Suprapubic skin (tissue), 4 donors: ENCODE measurements around the gene GFPT2. TPM values are rescaled to one million over a fixed set of nuclear protein-coding genes. Genes with fewer than 3 reads are reported as not detected.

Experiments
- DNase-seq, 2 donors: peaks; one replicate each; pipeline ENCODE4 v3.0.0-alpha.2; 2019; ENCODE audit warnings: low spot score in 2 of 2
- H3K27ac ChIP-seq: fragments of 200-600 bp; sonication (generic); one replicate; pipeline ENCODE4 v1.5.1; 2019
- H3K27me3 ChIP-seq: fragments of 200-600 bp; sonication (generic); one replicate; pipeline ENCODE4 v1.5.1; 2019
- H3K36me3 ChIP-seq: fragments of 200-600 bp; sonication (generic); one replicate; pipeline ENCODE4 v1.5.1; 2019
- H3K4me1 ChIP-seq: fragments of 200-600 bp; sonication (generic); one replicate; pipeline ENCODE4 v1.5.1; 2019
- H3K4me3 ChIP-seq: fragments of 200-600 bp; sonication (generic); one replicate; pipeline ENCODE4 v1.5.1; 2019; ENCODE audit warnings: mild to moderate bottlenecking
- H3K9me3 ChIP-seq: fragments of 200-600 bp; sonication (generic); one replicate; pipeline ENCODE4 v1.5.1; 2019
- EP300 ChIP-seq: sonication (generic); formaldehyde crosslinking; IDR thresholded peaks from one replicate; pipeline ENCODE4 v1.6.1; 2017; ENCODE audit warnings: antibody characterized with exemption
- POLR2A ChIP-seq, 2 donors: fragments of 450-650 bp; IDR thresholded peaks; one replicate each; pipeline ENCODE4 v1.6.1; 2017; ENCODE audit warnings: antibody characterized with exemption in 2 of 2, mild to moderate bottlenecking in 2 of 2, moderate library complexity in 2 of 2
- POLR2AphosphoS5 ChIP-seq, 3 donors: sonication (generic); formaldehyde crosslinking; IDR thresholded peaks; one replicate each; pipeline ENCODE4 v1.6.1; 2017; ENCODE audit warnings: antibody characterized with exemption in 3 of 3
- WGBS: methylation state at CpG from one replicate; pipeline ENCODE4 v1.1.5; 2018; 5-methylcytosine and 5-hydroxymethylcytosine counted together
- total RNA-seq, 4 donors: library from RNA; depleted of rRNA; stranded (reverse); fragments of >200 nt; gene quantifications; one replicate each; pipeline ENCODE4 v1.1.0, GENCODE V29; 2016
- TF ChIP-seq, protein P1 (sequence below), 2 donors: fragments of 200-600 bp in 1 of 2; fragments of 450-650 bp in 1 of 2; sonication (generic) in 1 of 2; IDR thresholded peaks; one replicate each; pipeline ENCODE4 v1.5.1; 2016 to 2019; ENCODE audit warnings: antibody characterized with exemption in 2 of 2, mild to moderate bottlenecking in 1 of 2, moderate library complexity in 1 of 2

Gene GFPT2
- total RNA-seq, 4 donors from 2014 or later: 2.9 to 6.9 (median 4.3) TPM

DNA sequence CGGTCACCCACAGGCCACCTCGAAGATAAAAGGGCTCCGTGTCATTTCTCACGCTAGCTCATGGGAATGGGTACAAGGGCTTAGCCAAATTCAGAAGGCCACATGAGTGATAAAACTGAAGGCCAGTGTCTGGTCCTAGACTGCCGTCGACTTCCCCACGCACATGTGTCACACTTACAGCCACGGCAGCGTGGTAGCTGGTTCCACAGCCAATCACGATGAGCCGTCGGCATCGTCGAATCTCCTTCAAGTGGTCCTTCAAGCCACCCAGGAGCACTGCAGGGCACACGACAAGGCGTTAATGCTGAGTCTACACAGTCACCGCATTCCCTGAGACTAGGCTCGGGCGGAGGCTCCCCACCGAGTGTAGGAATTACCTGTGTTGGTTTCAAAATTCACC lies 36.5 kb downstream of the GFPT2 start:
- no peak overlapping the region for H3K4me3 ChIP-seq
- DNase-seq: no peak
- H3K27me3 ChIP-seq: no peaks in the 10 kb centered on the region
- no peaks in the 10 kb centered on the region for H3K4me1 ChIP-seq
- TF ChIP-seq POLR2A (IDR thresholded peaks at IDR 0.05): no peak
- TF ChIP-seq POLR2AphosphoS5 (IDR thresholded peaks at IDR 0.05): no peak
- TF ChIP-seq EP300: no peak
- TF ChIP-seq, protein P1, sequence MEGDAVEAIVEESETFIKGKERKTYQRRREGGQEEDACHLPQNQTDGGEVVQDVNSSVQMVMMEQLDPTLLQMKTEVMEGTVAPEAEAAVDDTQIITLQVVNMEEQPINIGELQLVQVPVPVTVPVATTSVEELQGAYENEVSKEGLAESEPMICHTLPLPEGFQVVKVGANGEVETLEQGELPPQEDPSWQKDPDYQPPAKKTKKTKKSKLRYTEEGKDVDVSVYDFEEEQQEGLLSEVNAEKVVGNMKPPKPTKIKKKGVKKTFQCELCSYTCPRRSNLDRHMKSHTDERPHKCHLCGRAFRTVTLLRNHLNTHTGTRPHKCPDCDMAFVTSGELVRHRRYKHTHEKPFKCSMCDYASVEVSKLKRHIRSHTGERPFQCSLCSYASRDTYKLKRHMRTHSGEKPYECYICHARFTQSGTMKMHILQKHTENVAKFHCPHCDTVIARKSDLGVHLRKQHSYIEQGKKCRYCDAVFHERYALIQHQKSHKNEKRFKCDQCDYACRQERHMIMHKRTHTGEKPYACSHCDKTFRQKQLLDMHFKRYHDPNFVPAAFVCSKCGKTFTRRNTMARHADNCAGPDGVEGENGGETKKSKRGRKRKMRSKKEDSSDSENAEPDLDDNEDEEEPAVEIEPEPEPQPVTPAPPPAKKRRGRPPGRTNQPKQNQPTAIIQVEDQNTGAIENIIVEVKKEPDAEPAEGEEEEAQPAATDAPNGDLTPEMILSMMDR (IDR thresholded peaks at IDR 0.05): no peak
- H3K9me3 ChIP-seq: no peaks in the 10 kb centered on the region
- H3K36me3 ChIP-seq: peaks cover 14% of the 10 kb centered on the region
- no peak overlapping the region for H3K27ac ChIP-seq
- 95% methylated on average over 20 of the region's 20 CpGs for WGBS

DNA sequence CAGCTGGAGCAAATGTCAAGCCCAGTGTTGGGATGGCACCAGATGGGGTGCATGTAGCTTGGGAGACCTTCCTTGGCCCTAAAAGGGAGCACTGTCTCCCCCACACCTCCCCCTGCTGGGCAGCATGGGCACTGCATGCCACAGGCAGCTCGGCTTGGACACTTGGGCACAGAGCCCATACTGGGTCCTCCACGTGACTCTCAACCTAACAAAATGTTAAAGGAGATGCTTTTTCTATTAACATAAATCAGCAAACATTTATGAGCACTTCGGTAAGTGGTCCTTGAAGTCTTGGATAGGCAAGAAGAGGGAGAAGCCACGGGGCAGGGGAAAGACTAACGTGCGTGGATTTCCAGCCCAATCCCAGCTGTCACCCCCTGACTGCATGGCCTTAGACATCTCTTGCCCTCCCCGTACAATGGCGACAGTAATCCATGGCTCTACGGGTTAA lies 37.3 kb downstream of the GFPT2 start:
- no peak for DNase-seq
- no peaks in the 10 kb centered on the region for H3K27me3 ChIP-seq
- H3K36me3 ChIP-seq: peaks cover 17% of the 10 kb centered on the region
- no peak overlapping the region for H3K4me3 ChIP-seq
- H3K9me3 ChIP-seq: no peaks in the 10 kb centered on the region
- WGBS: 79% methylated on average over 9 of the region's 9 CpGs
- no peak overlapping the region for H3K27ac ChIP-seq
- no peak for TF ChIP-seq POLR2A (IDR thresholded peaks at IDR 0.05)
- TF ChIP-seq, protein P1 (IDR thresholded peaks at IDR 0.05): peak; percentile 86 to 96
- H3K4me1 ChIP-seq: no peaks in the 10 kb centered on the region

DNA sequence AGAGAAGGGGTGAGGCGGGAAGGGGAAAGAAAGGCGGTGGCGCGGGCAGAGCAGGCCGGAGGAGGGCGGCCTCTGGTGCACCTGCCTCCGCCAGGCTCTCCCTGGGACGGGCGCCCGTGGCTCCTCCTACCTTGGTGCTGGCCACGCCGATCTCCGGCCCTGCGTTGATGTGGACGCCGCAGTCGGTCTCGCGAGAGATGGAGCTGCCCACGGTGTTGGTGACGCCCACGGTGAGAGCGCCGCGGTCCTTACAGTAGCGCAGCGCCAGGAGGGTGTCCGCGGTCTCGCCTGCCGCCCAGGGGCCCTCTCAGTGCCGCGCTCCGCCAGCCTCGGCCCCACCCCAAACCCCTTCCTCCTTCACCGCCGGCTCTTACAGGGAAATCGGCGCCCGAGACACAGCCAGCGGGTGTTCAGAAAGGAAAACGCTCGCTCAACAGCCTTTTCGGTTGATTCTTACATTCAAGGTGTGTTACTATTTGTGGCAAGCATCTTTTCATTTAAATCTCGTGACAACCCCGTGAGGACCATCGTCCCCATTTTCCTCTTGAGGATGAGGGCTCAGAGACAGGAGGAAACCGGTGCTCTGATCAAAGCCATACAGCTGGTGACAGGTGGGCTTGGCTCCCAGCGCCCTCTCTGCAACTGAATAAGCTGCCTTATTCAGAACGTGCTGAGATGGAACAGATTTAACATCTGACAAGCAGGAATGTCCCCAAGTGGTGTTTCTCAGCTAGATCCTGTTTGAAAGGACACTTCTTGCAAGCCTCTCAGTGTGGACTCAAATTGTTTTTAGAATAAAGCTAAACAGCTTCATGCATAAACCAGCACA lies 39.2 kb downstream of the GFPT2 start:
- no peak for DNase-seq
- TF ChIP-seq EP300: no peak
- TF ChIP-seq, protein P1 (IDR thresholded peaks at IDR 0.05): no peak
- TF ChIP-seq POLR2A (IDR thresholded peaks at IDR 0.05): no peak
- no peak for TF ChIP-seq POLR2AphosphoS5 (IDR thresholded peaks at IDR 0.05)

DNA sequence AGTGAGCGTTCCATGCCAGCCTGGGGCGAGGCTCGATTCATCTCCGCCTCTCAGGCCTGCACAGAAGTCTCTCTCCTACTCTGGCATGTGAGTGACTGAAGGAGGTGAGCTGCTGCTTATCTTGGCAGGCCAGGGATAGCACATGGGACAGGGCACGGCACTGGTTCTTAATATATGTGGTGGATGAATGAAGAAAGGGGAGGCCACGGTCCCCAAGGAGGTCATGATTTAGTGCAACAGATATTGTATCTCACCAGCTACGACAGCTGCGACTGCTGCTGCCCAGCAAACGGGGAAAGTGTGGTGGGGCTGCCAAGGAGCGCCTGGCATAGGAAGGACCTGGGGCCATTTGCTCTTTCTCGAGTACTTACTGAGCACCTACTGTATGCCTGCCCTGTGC lies 41.9 kb downstream of the GFPT2 start:
- Histone ChIP-seq H3K4me3 (no peak overlapping the region), H3K27me3 (no peaks in the 10 kb centered on the region), H3K36me3 (peaks cover 18% of the 10 kb centered on the region), H3K9me3 (no peaks in the 10 kb centered on the region), H3K27ac (no peak overlapping the region), H3K4me1 (no peaks in the 10 kb centered on the region)
- TF ChIP-seq POLR2AphosphoS5 (IDR thresholded peaks at IDR 0.05) (no peak), POLR2A (IDR thresholded peaks at IDR 0.05) (no peak), EP300 (no peak)
- TF ChIP-seq, protein P1 (IDR thresholded peaks at IDR 0.05): no peak
- 94% methylated on average over 7 of the region's 11 CpGs for WGBS
- DNase-seq: no peak

More for the DNA sequence above, 39.2 kb downstream of the GFPT2 start:
- Histone ChIP-seq H3K4me1 (no peaks in the 10 kb centered on the region), H3K9me3 (no peaks in the 10 kb centered on the region), H3K27me3 (no peaks in the 10 kb centered on the region), H3K36me3 (peaks cover 17% of the 10 kb centered on the region), H3K27ac (no peak overlapping the region), H3K4me3 (no peak overlapping the region)
- WGBS: 43% methylated on average over 34 of the region's 50 CpGs

DNA sequence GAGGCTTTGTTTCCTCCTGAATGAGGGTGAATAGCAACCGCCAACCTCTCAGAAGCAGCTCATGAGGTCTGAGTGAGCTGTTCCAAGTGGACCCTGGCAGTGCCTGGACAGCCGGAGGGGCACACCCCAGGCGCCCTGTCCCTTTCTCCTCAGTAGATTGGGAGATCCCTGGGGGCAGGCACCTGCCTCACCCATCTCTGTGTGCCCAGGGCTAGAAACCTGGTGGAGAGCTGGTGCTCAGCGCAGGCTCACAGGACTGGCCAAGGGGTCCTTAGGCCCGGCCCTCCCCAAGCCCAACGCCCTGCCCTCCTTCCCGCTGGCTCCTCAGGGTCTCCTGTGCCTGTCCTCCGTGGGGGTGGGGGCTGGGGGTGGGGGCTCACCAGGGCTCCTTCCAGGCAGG lies 46.3 kb downstream of the GFPT2 start:
- Histone ChIP-seq H3K4me3 (no peak overlapping the region), H3K9me3 (no peaks in the 10 kb centered on the region), H3K36me3 (peaks cover 31% of the 10 kb centered on the region), H3K27me3 (no peaks in the 10 kb centered on the region), H3K4me1 (no peaks in the 10 kb centered on the region), H3K27ac (no peak overlapping the region)
- TF ChIP-seq POLR2A (IDR thresholded peaks at IDR 0.05) (no peak), POLR2AphosphoS5 (IDR thresholded peaks at IDR 0.05) (no peak), EP300 (no peak)
- TF ChIP-seq, protein P1 (IDR thresholded peaks at IDR 0.05): no peak
- peak in 1 of 2 donors; percentile 27 for DNase-seq
- WGBS: 81% methylated on average over 6 of the region's 8 CpGs
